KOPT-K1 (cell line): Measurements from ENCODE around the gene SLC19A1.

Source experiments
- H3K27ac ChIP-seq: fragments of 200-600 bp; sonication (generic); 2 replicates; pipeline ENCODE4 v1.5.1; 2016; ENCODE audit warnings: antibody characterized with exemption, mild to moderate bottlenecking, low read depth, low read length; ENCODE audit not compliant: poor library complexity, severe bottlenecking
- H3K36me3 ChIP-seq: fragments of 200-600 bp; sonication (generic); 2 replicates; pipeline ENCODE4 v1.5.1; 2017; ENCODE audit warnings: antibody characterized with exemption, mild to moderate bottlenecking, low read length, moderate library complexity; ENCODE audit not compliant: insufficient read depth
- H3K9me3 ChIP-seq: fragments of 200-600 bp; sonication (generic); 2 replicates; pipeline ENCODE4 v1.5.1; 2017; ENCODE audit warnings: antibody characterized with exemption, low read length, mild to moderate bottlenecking; ENCODE audit not compliant: insufficient read depth, poor library complexity, severe bottlenecking

The SLC19A1 gene

DNA sequence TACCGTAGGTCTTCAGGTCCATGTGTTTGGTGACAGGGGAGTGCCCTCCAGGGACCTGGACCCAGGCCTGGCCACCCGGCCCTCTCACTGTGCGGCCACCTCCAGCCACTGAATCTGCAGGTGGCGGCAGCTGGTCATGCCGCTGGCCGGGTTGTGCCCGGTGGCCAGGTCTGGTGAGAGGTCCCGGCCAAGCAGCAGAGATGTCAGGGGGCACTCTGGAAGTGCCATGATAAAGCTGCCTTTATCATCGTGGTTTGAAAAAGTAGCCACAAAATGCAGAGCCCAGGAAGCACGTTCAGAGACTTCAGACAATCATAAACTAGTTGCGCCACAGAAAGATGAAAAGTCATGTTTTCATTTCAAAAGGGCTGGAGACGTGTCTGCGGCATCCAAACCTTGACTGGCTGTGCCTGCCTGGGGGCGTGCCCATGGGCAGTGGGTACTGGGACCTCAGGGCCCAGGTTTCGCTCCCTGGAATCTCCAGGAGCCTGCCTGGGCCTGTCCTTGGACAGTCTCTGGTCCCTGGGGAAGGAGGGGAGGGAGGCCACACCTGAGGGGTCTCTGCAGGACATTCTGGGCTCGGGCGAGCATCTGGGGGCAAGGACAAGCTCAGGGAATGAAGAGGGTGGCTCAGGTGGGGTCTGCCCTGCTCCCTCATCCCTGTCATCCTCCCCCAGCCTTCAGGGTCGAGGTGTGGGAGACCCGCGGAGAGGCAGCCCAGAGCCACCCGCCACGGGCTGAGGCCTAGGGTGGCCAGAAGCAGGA, 92.4 kb downstream of the SLC19A1 start:
- Histone ChIP-seq H3K36me3 (no peaks in the 10 kb centered on the region), H3K27ac (no peak overlapping the region), H3K9me3 (peaks cover 5% of the 10 kb centered on the region)

DNA sequence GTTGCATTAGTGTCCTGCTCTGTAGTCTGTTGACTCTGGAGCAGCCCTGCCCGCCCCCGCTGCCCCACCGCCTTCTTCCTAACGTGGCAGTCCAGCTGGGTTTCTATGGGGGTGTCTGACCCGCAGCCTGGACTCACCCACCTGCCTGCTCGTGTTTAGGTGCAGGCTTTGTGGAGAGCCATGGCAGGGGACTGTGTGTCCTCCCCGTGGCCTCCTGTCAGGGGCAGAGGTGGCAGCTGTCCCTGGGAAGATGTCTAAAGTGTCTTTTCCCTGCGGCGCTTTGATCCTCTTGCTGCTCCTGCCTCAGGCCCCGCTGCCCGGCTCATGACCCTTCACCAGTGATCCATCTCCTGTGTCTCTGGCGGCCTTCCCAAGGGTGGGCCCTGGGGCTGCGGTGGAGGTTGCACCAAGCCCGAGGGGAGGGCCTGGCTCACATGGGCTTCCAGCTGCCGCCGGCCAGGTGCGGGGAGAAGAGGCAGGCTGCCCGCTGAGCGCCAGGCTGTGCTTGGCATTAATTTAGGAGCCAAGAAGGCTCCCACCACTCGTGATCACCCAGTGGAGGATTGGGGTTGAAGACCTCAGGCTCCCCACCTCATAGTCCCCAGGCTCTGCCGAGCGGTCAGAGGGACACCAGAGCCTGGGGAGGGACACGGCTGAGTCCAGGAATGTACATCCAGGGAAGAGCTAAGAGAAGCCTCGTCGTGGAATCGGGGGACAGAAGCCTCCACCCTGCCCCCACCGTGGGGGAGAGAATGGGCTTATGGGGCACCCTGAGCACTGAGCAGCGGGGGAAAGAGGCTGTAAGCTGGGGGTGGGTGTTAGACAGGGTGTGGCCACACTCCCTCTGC, 93.2 kb downstream of the SLC19A1 start:
- no peak overlapping the region for H3K27ac ChIP-seq
- H3K9me3 ChIP-seq, result peaks cover 5% of the 10 kb centered on the region
- no peaks in the 10 kb centered on the region for H3K36me3 ChIP-seq

DNA sequence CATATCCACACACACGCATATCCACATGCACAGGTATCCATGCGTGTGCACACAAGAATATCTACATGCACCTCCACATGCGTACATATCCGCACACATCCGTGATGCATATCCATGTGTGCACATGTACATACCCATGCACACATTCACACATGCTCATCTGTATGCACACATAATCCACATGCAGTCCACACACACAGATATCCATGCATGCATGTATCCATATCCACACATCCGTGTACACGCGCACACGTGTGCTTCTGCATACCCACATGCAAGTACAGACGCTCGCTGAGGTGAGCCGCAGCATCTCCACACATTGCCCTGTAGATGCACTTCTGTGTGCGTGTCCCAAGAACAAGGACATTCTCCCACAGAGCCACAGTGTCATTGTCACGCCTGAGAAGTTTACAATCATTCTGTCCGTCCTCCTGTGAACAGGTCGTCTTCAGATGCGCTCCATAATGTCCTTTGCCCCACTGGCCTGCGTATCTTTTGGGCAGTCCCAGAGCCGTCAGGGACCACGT, 93.9 kb downstream of the SLC19A1 start:
- Histone ChIP-seq H3K9me3 (peaks cover 5% of the 10 kb centered on the region), H3K36me3 (no peaks in the 10 kb centered on the region), H3K27ac (no peak overlapping the region)
